HG03342 (cell line): ENCODE measurements around the gene DDO.
"Not testable (repeated sequence)": the region's sequence is repeated elsewhere in the genome, so short reads cannot be mapped to it uniquely, and the experiment has no call there.

Experiments
- ATAC-seq: cut with Tn5 transposase; IDR thresholded peaks from one replicate; pipeline ENCODE4 v1.9.1; 2021; ENCODE audit warnings: mild to moderate bottlenecking, moderate library complexity; ENCODE audit not compliant: unreplicated experiment

DDO gene, protein sequence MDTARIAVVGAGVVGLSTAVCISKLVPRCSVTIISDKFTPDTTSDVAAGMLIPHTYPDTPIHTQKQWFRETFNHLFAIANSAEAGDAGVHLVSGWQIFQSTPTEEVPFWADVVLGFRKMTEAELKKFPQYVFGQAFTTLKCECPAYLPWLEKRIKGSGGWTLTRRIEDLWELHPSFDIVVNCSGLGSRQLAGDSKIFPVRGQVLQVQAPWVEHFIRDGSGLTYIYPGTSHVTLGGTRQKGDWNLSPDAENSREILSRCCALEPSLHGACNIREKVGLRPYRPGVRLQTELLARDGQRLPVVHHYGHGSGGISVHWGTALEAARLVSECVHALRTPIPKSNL

DNA sequence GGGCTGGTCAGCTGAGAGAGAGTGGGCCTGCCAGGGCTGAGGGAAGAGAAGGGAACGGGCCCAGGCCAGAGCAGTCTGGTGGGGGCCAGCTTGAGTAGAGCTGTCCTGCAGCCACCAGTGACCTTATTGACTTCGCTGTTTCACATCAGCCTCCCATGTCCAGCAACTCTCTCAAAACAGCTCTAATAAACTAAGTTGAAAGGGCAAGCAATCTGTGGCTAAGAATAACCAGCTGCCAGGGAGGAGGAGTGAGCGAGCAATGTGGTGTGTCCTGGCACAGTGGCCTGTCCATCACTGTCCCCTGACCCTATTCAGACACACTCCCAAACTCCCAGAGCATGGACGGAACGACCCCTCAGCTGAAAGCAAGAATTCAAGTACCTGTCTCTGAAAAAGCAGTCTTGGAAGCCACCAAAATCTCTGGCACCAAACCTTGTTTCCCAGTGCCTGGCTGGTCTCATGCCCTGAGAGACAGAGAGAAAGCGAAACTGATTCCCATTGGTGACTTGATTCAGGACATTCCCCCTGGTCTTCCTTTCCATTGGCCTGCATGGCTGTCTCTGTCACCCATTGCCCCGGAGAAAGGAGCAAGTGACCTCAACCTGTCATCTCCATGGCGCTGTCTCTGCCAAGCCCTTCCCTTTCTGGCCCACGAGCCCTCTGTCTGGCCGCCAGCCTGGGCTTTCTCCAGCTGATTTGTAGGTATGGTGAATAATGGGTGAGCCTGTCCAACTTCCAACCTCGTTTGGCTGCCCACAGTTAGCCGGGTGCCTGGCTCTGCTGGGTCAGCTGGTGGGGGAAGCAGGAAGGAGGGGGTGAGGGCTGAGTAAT, at the start of gene DDO:
Gene DDO (minus strand): TSS at position 490 of the 831 bp plus-strand sequence. CDS start 2,113 bp downstream, outside the sequence.
- ATAC-seq: no peak

DNA sequence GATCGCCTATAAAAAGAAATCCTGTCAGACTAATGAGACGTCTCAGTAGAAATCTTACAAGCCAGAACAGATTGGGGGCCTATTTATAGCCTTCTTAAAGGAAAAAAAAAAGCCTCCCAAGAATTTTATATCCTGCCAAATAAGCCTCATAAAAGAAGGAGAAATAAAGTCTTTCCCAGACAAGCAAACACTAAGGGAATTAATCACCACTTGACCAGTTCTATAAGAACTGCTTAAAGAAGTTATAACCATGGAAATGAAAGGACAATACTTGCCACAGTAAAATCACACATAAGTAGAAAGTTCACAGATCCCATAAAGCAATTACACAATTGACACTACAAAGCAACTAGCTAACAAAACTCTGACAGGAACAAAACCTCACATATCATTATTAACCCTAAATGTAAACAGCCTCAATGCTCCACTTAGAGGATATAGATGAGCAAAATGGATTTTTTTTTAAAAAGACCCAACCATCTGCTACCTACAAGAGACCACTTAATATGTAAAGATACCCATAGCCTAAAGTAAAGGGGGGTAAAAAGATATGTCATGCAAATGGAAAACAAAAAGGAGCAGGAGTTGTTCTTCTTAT, 47.6 kb upstream of the DDO start:
- ATAC-seq: no peak

DNA sequence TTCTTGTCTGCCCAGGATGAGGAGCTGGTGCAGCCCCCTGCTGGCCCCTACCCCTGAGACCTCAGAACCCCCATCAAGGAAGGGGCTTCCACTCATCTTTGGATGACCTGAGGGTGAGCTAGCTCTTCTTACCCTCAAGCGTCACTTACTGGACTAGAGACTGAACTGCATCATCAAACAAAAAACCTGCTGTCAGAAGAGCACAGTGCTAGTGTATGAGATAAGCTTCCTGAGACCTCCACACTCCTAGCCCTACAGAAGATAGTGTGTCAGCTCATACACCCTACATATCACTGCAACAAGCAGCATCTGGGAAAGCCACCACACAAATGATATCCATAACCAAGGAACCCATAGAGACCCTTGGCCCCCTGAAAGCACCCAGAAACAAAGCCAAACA, 46.0 kb upstream of the DDO start:
- ATAC-seq: no peak

DNA sequence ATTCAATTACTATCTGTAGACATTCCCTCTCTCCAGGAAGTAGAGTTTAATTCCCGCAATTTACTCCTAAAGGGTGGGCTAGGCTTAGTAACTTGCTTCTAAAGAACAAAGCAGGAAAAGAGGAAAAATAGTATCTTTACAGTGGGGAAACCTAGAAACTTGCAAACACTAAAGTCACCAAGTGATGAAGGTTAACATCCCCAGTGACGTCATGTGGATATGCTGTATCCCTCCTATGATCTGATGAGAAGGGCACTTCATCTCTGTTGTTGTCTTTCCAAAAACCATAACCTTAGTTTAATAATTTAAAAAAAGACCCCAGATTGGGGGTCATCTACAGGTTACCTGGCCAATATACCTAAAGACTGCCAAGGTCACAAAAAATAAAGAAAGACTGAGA, 43.8 kb upstream of the DDO start:
- ATAC-seq: no peak

DNA sequence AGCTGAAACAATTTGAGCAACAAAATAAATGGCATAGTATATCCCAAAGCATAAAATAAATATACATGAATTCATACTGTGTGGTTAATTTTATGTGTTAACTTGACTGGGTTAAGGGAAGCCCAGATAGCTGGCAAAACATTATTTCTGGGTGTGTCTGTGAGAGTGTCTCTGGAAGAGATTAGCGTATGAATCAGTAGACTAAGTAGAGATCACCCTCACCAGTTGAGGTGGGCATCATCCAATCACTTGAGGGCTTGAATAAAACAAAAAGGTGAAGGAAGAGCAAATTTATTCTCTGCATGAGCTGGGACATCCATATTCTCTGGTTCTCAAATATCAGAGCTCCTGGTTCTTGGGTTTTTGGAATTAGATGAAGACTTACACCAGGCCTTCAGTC, 43.1 kb upstream of the DDO start:
- no peak for ATAC-seq

DNA sequence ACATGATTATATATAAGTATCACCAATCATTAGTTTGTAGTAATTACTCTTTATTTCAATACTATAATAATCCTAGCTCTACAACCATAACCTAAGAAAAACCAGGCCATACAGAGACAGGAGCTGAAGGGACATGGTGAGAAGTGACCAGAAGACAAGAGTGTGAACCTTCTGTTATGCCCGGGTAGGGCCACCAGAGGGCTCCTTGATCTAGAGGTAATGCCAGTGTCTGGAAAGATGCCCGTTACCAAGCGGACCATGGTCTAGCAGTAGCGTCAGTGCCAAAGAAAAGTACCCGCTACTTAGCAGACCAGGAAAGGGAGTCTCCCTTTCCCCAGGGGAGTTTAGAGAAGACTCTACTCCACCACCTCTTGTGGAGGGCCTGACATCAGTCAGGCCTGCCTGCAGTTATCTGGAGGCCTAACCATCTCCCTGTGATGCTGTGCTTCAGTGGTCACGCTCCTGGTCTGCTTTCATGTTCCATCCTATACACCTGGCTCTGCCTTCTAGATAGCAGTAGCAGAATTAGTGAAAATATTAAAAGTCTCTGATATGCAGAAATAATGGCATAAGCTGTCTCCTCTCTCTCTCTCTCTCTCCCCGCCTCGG, 42.3 kb upstream of the DDO start:
- not testable (repeated sequence) for ATAC-seq

DNA sequence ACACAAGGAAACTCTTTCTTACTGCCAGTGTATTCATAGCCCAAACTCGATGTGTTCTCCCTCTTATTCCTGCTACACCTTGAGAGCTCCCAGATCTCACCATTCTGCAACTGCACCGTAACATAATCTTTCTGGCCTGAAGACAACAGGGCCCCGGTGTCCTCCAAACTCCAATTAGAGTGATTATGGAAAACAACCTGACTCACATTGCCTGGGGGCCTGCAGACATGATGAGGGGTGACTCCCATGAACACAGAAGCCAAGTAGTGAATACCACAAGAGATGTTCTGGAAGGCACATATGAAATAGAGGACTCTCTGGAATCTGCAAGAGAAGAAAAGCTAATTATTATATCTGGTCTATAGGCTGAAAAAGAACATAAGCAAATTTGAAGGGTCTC, 41.3 kb upstream of the DDO start:
- no peak for ATAC-seq

DNA sequence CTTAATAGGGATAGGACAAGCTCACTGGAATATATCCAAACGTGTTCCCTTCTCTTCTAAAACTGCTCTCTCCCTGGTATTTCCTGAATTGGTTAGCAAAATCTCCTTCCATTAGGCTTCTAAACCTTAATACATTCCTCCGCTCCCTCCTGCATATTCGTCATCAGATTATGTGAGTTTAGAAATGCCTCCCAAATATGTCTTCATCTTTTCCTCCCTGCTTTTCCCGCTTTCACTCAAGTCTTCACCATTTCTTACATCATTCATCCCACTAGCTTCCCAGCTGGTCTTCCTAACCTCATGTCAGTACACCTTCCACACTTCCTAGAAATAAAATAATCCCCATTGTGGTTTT, 34.1 kb upstream of the DDO start:
- ATAC-seq: no peak

DNA sequence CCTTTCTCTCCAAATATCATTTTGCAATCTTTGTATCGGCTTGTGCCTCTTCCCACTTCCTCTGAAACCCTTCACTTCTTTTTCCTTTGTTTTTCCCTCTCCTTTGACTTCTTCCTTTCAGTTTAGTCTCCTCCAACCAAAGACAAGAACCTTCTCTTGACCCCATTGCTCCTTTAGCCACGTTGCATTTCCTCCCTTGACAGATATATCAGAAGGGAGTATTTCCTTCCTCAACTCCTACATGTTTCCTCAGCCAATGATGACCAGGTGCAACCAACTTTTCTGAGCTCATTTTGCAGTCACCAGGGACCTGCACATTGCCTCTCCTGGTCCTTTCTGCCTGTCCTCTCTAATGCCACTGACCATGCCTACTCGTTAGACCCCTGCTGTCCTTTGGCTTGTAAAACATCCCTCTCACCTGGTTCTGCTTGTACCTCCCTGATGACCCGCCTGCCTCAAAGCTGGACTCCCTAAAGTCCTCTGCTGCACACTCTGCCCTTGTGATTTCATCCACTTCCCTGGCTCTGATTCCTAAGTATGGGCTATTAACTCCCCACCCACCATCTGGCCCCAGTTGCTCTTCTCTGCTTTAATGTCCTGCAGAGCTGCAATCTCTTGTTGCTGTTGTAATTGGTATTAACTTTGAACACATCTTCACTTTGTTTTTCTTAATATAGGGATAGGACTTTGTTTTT, 33.6 kb upstream of the DDO start:
- ATAC-seq: no peak

DNA sequence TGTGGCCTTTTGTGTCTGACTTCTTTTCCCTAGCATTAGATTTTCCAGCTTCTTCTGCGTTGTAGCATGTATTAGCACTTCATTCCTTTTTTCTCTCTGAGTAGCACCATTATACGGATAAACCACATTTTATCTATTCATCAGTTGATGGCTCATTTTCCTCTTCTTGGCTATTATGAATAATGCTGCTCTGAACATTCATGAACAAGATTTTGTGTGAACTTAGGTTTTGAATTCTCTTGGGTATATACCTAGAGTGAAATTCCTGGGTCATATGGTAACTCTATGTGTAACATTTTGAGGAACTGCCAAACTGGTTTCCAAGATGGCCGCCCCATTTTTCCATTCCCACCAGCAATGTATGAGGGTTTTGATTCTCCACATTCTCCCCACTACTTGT, 32.4 kb upstream of the DDO start:
- ATAC-seq: no peak

DNA sequence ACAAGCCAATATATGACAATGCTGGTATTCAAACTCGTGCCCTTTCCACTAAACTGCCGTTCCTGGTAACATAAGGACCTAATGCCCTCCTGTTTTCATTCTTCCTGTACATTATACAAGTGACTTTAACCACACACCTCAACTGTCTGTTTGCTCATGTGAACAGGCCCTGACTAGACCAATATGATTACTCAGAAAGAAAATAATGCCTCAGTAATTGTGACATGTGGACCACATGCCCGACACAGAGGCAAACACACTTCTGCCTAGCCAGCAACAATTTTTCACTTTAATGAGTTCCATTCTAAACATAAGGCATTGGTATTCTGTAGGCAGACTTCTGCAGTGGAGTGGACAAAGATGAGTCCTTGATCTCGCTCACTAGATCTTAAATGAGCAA, 31.0 kb upstream of the DDO start:
- ATAC-seq: no peak

DNA sequence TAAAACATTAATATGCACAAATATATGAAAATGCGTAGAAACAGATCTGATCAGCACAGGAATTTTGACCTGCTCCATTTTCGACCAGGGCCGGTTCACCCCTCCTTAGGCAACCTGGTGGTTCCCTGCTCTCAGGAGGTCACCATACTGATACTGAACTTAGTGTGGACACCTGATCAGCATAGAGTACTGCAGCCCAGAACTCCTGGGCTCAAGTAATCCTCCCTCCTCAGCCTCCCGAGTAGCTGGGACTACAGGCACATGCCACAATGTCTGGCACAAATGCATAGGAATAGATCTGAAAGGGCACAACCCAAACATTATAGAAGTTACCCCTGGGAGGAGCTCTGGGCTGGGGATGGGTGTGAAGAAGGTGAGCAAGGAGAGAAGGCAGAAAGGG, 24.7 kb upstream of the DDO start:
- no peak for ATAC-seq

DNA sequence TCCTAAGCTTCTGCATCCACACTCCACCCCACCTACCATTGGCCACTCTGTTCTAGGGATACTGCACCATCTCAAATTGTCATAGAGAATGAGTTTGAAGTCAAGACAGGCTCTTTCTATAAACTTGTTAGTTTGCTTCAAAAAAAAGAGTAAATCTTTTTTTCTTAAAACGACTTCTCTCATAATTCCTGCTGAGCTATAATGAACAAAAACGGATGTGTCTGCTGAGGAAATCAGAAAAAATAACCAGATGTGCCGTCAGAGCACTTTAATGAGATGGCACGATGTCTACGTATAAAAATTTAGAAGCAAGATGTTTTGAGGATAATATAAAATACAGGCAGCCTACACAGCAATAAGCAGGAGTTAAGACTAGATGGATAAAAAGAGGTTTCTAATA, 24.0 kb upstream of the DDO start:
- no peak for ATAC-seq

DNA sequence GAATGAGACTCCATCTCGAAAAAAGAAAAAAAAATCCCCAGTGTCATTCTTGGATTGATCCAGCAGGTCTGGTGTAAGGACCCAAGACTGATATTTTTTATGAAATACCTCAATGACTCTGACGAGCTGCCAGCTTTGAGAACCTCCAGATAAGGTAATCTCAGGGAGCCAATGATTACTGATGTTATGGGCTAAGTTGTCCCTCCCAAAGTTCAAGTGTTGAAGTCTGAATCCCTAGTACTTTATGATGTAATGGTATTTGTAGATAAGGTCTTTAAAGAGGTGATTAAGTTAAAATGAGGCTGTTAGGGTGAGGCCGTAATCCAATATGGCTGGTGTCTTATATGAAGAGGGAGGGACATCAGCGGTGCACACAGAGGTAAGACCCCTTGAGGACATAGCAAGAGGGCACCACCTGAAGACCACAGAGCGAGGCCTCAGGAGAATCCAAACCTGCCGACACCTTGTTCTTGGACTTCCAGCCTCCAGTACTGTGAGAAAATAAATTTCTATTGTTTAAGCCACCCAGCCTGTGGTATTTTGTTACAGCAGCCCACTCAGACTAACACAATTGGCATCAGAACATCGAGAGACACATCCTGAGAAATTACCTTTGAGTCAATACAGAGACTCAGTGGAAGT, 19.7 kb upstream of the DDO start:
- no peak for ATAC-seq

DNA sequence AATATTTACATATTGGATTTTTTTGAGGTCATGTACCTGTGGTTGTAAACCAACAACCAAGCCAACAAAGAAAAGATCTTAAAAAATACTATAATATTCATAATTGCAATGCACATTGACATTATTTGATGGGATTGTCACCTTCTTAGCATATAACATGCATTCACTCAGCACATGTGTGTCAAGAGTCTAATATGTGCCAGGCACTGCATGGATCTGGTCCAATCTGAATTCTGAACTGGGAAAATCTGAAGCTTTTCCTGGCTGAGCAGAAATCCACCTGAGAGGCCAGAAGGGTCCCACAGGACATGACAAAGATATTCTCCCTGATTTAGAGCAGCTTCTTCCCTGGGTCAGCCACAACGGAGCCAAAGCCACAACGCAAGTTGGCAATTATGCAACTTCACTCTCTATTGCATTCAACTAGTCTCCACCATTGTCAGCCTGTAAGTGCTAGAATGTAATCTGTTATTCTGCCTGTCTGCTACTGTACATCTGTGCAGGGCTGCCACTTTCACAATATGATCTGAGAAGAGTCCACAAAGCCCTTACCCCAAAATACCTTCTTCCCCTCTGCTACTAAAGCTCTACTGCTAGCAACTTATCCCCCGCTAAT, 17.0 kb upstream of the DDO start:
- no peak for ATAC-seq

DNA sequence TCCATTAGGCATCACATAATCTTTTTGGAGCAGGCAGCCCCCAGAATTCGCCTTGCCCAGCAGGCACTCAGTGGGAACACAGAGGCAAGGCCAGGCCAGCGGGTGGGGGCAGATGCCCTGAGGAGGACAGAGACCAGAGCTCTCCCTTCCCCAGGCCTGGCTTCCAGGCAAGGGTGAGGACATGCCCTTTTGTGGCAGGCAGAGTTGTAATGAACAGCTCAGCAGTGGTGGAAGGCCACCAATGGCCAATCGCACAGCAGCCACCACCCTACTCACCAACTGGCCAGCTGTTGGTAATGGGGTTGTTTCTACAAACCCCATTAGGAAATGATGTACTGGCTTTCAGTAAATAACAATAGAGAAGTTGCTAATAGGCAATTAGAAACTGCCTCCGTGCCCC, 15.4 kb upstream of the DDO start:
- ATAC-seq: no peak

DNA sequence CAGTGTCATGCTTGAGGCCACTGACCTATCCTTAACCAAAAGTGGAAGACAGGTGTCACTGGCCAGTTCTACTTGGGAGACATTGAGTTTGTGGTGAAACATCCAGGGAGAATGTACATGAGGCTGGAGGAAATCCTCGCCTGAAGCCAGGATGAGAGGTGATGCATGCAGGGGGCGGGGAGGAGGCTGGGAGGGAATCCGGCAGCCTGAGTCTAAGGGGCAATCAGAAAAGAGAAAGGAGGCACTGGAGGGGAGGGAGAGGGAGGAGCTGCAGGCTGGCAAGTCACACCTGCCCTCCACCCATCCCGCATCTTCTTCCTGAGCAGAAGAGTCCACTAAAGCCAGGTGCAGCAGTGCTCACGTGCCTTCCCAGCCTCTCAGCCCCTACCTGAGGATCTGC, 14.9 kb upstream of the DDO start:
- ATAC-seq: no peak

DNA sequence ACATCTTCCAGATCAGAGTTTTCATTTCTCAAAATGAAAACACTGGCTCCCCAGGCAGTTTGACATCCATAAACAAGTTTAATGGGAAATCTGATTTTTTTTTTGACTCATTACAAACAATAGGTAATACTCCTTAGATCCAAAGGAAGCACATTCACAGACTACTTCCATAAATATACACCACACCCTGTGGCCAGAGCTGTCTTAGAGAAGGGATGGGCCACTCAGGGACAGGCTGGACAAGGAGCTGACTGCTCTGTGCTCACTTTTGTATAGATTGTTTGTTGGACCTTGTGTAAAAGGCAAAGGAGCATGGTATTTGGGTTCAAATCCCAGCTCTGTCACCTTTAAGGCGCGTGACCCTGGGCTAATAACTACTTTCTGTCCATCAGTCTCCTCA, 12.8 kb upstream of the DDO start:
- ATAC-seq: no peak

DNA sequence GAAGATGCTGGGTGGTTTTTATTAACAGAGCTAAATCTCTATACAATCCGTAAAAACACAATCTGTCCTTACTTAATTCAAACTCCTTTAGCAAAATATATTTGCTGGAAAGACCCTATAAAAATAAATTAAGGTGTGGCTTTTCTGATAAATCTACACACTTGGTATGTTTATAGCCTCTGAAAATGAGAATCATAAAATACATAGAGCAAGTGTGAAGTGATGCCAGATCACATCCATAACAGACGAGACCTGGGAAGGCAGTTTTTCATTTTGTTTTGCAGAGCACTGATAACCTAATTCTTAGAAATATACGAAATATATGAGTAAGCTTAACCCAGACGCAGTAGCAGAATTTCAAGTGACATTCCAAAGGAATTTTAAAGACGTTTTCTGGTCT, 10.4 kb upstream of the DDO start:
- ATAC-seq: no peak

DNA sequence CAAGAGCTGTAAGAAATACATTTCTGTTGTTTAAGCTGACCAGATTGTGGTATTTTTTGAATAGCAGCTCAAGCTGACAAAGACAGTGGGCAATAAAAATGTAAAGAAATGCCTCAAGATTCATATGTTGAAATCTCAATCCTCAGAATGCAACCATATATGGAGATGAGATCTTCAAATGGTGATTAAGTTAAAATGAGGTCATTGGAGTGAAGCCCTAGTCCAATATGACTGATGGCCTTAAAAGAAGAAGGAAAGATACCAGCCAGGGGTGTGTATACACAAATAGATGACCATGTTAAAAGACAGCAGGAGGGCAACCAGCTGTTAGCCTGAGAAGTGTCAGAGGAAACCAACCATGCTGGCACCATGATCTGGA, 7.1 kb upstream of the DDO start:
- ATAC-seq: no peak
